Liver (tissue), 9 donors: ENCODE measurements around the gene RASSF6. TPM values are rescaled to one million over a fixed set of nuclear protein-coding genes. Genes with fewer than 3 reads are reported as not detected.

ENCODE experiments used
- DNase-seq: peaks from one replicate; pipeline ENCODE4 v3.0.0-alpha.2; 2017; ENCODE audit warnings: low spot score
- H3K27ac ChIP-seq, 2 donors: one replicate each; pipeline ENCODE4 v1.7.0; 2013; ENCODE audit warnings: inconsistent platforms in 2 of 2, low read length in 2 of 2, control low read depth in 1 of 2, low read depth in 1 of 2, mild to moderate bottlenecking in 1 of 2
- H3K27me3 ChIP-seq, 4 donors: one replicate each; pipeline versions ENCODE4 v1.6.1 to v1.7.0; 2013; ENCODE audit warnings: low read length in 3 of 4, inconsistent platforms in 1 of 4, mild to moderate bottlenecking in 1 of 4, moderate library complexity in 1 of 4; ENCODE audit not compliant: control insufficient read depth in 4 of 4, insufficient read depth in 4 of 4
- H3K36me3 ChIP-seq, 4 donors: one replicate each; pipeline versions ENCODE4 v1.6.1 to v1.7.0; 2013; ENCODE audit warnings: low read length in 3 of 4, mild to moderate bottlenecking in 3 of 4, low read depth in 1 of 4, moderate library complexity in 1 of 4; ENCODE audit not compliant: control insufficient read depth in 4 of 4, insufficient read depth in 3 of 4
- H3K4me1 ChIP-seq, 4 donors: one replicate each; pipeline versions ENCODE4 v1.6.1 to v1.7.0; 2013; ENCODE audit warnings: low read length in 3 of 4, mild to moderate bottlenecking in 3 of 4, moderate library complexity in 1 of 4; ENCODE audit not compliant: control insufficient read depth in 4 of 4, insufficient read depth in 4 of 4
- H3K4me3 ChIP-seq, 3 donors: one replicate each; pipeline versions ENCODE4 v1.6.1 to v1.7.0; 2013; ENCODE audit warnings: low read length in 3 of 3, control low read depth in 1 of 3, low read depth in 1 of 3, mild to moderate bottlenecking in 1 of 3
- H3K9ac ChIP-seq, 2 donors: one replicate each; pipeline ENCODE4 v1.7.0; 2013; ENCODE audit warnings: low read length in 2 of 2, mild to moderate bottlenecking in 2 of 2, moderate library complexity in 2 of 2, control low read depth in 1 of 2, low read depth in 1 of 2
- H3K9me3 ChIP-seq, 4 donors: one replicate each; pipeline versions ENCODE4 v1.6.1 to v1.7.0; 2013; ENCODE audit warnings: low read length in 3 of 4; ENCODE audit not compliant: control insufficient read depth in 4 of 4
- EGR1 ChIP-seq, 2 donors: IDR thresholded peaks; 2 replicates each; pipeline ENCODE4 v1.6.1; 2016 to 2018; ENCODE audit warnings: antibody characterized with exemption in 2 of 2, low read depth in 2 of 2
- FOXA1 ChIP-seq: IDR thresholded peaks from 2 replicates; pipeline ENCODE4 v1.6.1; 2016; ENCODE audit warnings: antibody characterized with exemption
- FOXA2 ChIP-seq: IDR thresholded peaks from 2 replicates; pipeline ENCODE4 v1.6.1; 2016; ENCODE audit warnings: antibody characterized with exemption
- GABPA ChIP-seq, 2 donors: IDR thresholded peaks in 1 of 2; conservative IDR thresholded peaks in 1 of 2; 2 replicates each; pipeline ENCODE4 v1.6.1; 2016; ENCODE audit warnings: antibody characterized with exemption in 2 of 2, mild to moderate bottlenecking in 1 of 2, moderate library complexity in 1 of 2
- HNF4A ChIP-seq, 2 donors: conservative IDR thresholded peaks; 2 replicates each; pipeline ENCODE4 v1.6.1; 2016; ENCODE audit warnings: antibody characterized with exemption in 2 of 2, mild to moderate bottlenecking in 2 of 2
- JUND ChIP-seq, 2 donors: IDR thresholded peaks; 2 replicates each; pipeline ENCODE4 v1.6.1; 2016; ENCODE audit warnings: antibody characterized with exemption in 2 of 2
- MAX ChIP-seq: IDR thresholded peaks from 2 replicates; pipeline ENCODE4 v1.6.1; 2016; ENCODE audit warnings: antibody characterized with exemption
- NR2F2 ChIP-seq: IDR thresholded peaks from 2 replicates; pipeline ENCODE4 v1.6.1; 2016; ENCODE audit warnings: antibody characterized with exemption
- REST ChIP-seq: IDR thresholded peaks from 2 replicates; pipeline ENCODE4 v1.6.1; 2016; ENCODE audit warnings: antibody characterized with exemption, mild to moderate bottlenecking
- RXRA ChIP-seq, 2 donors: IDR thresholded peaks; 2 replicates each; pipeline ENCODE4 v1.6.1; 2017 to 2018; ENCODE audit warnings: antibody characterized with exemption in 2 of 2, mild to moderate bottlenecking in 1 of 2
- TAF1 ChIP-seq: conservative IDR thresholded peaks from 2 replicates; pipeline ENCODE4 v1.6.1; 2016; ENCODE audit warnings: antibody characterized with exemption, mild to moderate bottlenecking
- ZBTB33 ChIP-seq: IDR thresholded peaks from 2 replicates; pipeline ENCODE4 v1.6.1; 2016; ENCODE audit warnings: antibody characterized with exemption
- WGBS: extraction: QIAGEN DNeasy Blood & Tissue Kit; methylation state at CpG from one replicate; pipeline ENCODE4 v1.1.7; 2013; 5-methylcytosine and 5-hydroxymethylcytosine counted together
- polyA plus RNA-seq, 2 donors: library from polyadenylated mRNA; stranded (reverse) in 1 of 2; unstranded in 1 of 2; fragments of 200-250 nt in 1 of 2; fragments of >200 nt in 1 of 2; fragmentation: Nextera tagmentation in 1 of 2; extraction: Ambion mirVana in 1 of 2; gene quantifications; one replicate each; pipeline versions ENCODE4 v1.2.1 to v1.2.3, GENCODE V29; 2013 to 2015
- total RNA-seq, 2 donors: library from RNA; depleted of rRNA; stranded (reverse); fragments of >200 nt; gene quantifications; one replicate each; pipeline ENCODE4 v1.2.3, GENCODE V29; 2014
- donor health status: healthy.
- donor health status: healthy.
- donor health status: healthy.
- donor health status: healthy.
- donor health status: healthy.

RASSF6 gene
- total and polyA plus RNA-seq, 4 donors = 0.08 to 0.38 (median 0.12) TPM

- no peak overlapping the region for H3K27ac ChIP-seq
- 90% methylated on average over 1 of the region's 1 CpG for WGBS
Observed at GRCh38 chr4:73609706-73610105, 10.5 kb downstream of the RASSF6 start.

GRCh38 chr4:73608689-73609594 lies 11.3 kb downstream of the RASSF6 start:
- no peaks in the 10 kb centered on the region for H3K9me3 ChIP-seq
- 53% methylated on average over 3 of the region's 3 CpGs for WGBS
- TF ChIP-seq EGR1 (IDR thresholded peaks at IDR 0.05; ENCODE audit: low read depth in 2 of 2) (no peak), ZBTB33 (no peak), JUND (IDR thresholded peaks at IDR 0.05) (peak in 1 of 2 donors; percentile 26), REST (peak; percentile 16), NR2F2 (no peak), HNF4A (conservative IDR thresholded peaks at IDR 0.05) (peak in 1 of 2 donors; percentile 12), FOXA2 (no peak), MAX (no peak), GABPA (IDR thresholded peaks at IDR 0.05 in 1 of 2, conservative IDR thresholded peaks at IDR 0.05 in 1 of 2) (no peak), TAF1 (no peak)
- no peaks in the 10 kb centered on the region for H3K27me3 ChIP-seq
- no peak overlapping the region for H3K4me3 ChIP-seq
- H3K4me1 ChIP-seq = peaks cover 0 to 7% (median 1%) of the 10 kb centered on the region in 4 donors
- no peak overlapping the region for H3K9ac ChIP-seq
- no peak overlapping the region for H3K27ac ChIP-seq
- H3K36me3 ChIP-seq = no peaks in the 10 kb centered on the region
- DNase-seq = no peak

More at GRCh38 chr4:73609706-73610105, 10.5 kb downstream of the RASSF6 start:
- Histone ChIP-seq H3K27me3 (no peaks in the 10 kb centered on the region), H3K9ac (no peak overlapping the region), H3K36me3 (no peaks in the 10 kb centered on the region), H3K4me3 (no peak overlapping the region), H3K9me3 (no peaks in the 10 kb centered on the region), H3K4me1 (peaks cover 0 to 7% (median 1%) of the 10 kb centered on the region in 4 donors)
- TF ChIP-seq JUND (IDR thresholded peaks at IDR 0.05) = no peak
- no peak for TF ChIP-seq ZBTB33
- TF ChIP-seq FOXA1 = no peak
- TF ChIP-seq RXRA (IDR thresholded peaks at IDR 0.05) = peak in 1 of 2 donors; percentile 9
- no peak for TF ChIP-seq TAF1
- TF ChIP-seq HNF4A (conservative IDR thresholded peaks at IDR 0.05) = peak in 1 of 2 donors; percentile 33
- TF ChIP-seq EGR1 (IDR thresholded peaks at IDR 0.05; ENCODE audit: low read depth in 2 of 2) = no peak
- no peak for DNase-seq
